ENCODE data around the gene PLEKHM1. TPM values are rescaled to one million over a fixed set of nuclear protein-coding genes. Genes with fewer than 3 reads are reported as not detected.
"Not testable (repeated sequence)": the region's sequence is repeated elsewhere in the genome, so short reads cannot be mapped to it uniquely, and the experiment has no call there.

Gene PLEKHM1
- total and polyA plus RNA-seq, 2 of the 4 experiments (the other 2 are of a cell fraction), result 4.7 to 16.4 TPM

DNA sequence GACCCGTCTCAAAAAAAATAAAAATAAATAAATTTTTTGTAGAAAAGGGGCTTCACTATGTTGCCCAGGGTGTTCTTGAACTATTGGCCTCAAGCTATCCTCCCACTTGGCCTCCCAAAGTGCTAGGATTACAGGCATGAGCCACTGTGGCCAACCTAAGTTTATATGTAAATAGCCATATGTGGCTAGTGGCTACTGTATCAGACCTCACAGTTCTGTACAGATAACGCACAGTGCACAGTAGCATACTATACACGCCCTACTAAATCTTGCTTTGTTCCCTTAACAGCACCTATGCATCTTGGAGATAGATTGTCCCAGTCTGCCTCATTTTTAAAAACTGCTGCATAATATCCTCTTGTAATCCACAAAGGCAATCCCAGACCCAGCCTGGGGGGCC lies 8.7 kb upstream of the PLEKHM1 start:
- H3K23ac ChIP-seq (ENCODE audit: low read depth, low read length); H2BK20ac ChIP-seq (ENCODE audit: low read depth, low read length); H2AK9ac ChIP-seq (replicated peaks; ENCODE audit: low read depth, low read length, poor library complexity); H4K5ac ChIP-seq (ENCODE audit: low read depth, low read length); H2BK120ac ChIP-seq (ENCODE audit: low read depth, low read length); DNase-seq; H2BK5ac ChIP-seq (ENCODE audit: low read depth, low read length, poor library complexity, severe bottlenecking); POLR2A ChIA-PET (ENCODE audit: unreplicated experiment); H3K9ac ChIP-seq (ENCODE audit: low read depth, low read length); H3K9me1 ChIP-seq (ENCODE audit: insufficient read depth, low read length); intact Hi-C loops (cut with micrococcal nuclease); H3K27me3 ChIP-seq (ENCODE audit: control insufficient read depth, insufficient read depth, low read length); H3K14ac ChIP-seq (replicated peaks; ENCODE audit: low read depth, low read length); H3K4me2 ChIP-seq (ENCODE audit: low read depth, low read length); CTCF ChIA-PET; H3K4me1 ChIP-seq (ENCODE audit: control insufficient read depth, insufficient read depth, low read length); H4K8ac ChIP-seq (ENCODE audit: low read depth in 2 of 2, low read length in 2 of 2); H3K27ac ChIP-seq (ENCODE audit: insufficient read depth, low read length); dilution Hi-C loops (cut with HindIII; ENCODE audit: low sequenced_read_pairs, unreplicated experiment); H2AK5ac ChIP-seq (ENCODE audit: low read depth, low read length); H4K91ac ChIP-seq (ENCODE audit: insufficient read depth, low read depth, low read length); H3K18ac ChIP-seq (ENCODE audit: low read depth, low read length); ATAC-seq (ENCODE audit: low read depth); H3K36me3 ChIP-seq (ENCODE audit: control insufficient read depth, insufficient read depth, low read length); H3K79me1 ChIP-seq (ENCODE audit: low read depth in 1 of 2, low read length in 2 of 2); H2BK15ac ChIP-seq (ENCODE audit: low read depth, low read length); H2AFZ ChIP-seq (replicated peaks; ENCODE audit: low read length, poor library complexity); H3K9me3 ChIP-seq (ENCODE audit: control insufficient read depth, insufficient read depth, low read length); H3K4me3 ChIP-seq (ENCODE audit: insufficient read depth, low read depth, low read length); H3K56ac ChIP-seq (ENCODE audit: extremely low read depth, insufficient read depth, low read length); BruUV-seq (replicated peaks); in situ Hi-C loops (cut with MboI; ENCODE audit: low sequenced_read_pairs); H3K4ac ChIP-seq (ENCODE audit: low read depth, low read length); H4K20me1 ChIP-seq (ENCODE audit: insufficient read depth, low read length): not testable (repeated sequence)
- no CpG with 5 or more reads among the region's 3 CpGs for WGBS, 2 experiments (ENCODE audit: extremely low coverage in 2 of 2, insufficient read length in 1 of 2)

GRCh38 chr17:45498377-45498776 lies 7.9 kb upstream of the PLEKHM1 start:
- H3K4me1 ChIP-seq (ENCODE audit: control insufficient read depth, insufficient read depth, low read length); H2BK20ac ChIP-seq (ENCODE audit: low read depth, low read length); H3K4ac ChIP-seq (ENCODE audit: low read depth, low read length); H2AK9ac ChIP-seq (replicated peaks; ENCODE audit: low read depth, low read length, poor library complexity); H2AFZ ChIP-seq (replicated peaks; ENCODE audit: low read length, poor library complexity); POLR2A ChIA-PET (ENCODE audit: unreplicated experiment); H4K91ac ChIP-seq (ENCODE audit: insufficient read depth, low read depth, low read length); H4K5ac ChIP-seq (ENCODE audit: low read depth, low read length); H3K79me1 ChIP-seq (ENCODE audit: low read depth in 1 of 2, low read length in 2 of 2); H4K20me1 ChIP-seq (ENCODE audit: insufficient read depth, low read length); H3K27ac ChIP-seq (ENCODE audit: insufficient read depth, low read length); H2BK15ac ChIP-seq (ENCODE audit: low read depth, low read length); H2AK5ac ChIP-seq (ENCODE audit: low read depth, low read length); H3K18ac ChIP-seq (ENCODE audit: low read depth, low read length); CTCF ChIA-PET; H2BK5ac ChIP-seq (ENCODE audit: low read depth, low read length, poor library complexity, severe bottlenecking); H3K27me3 ChIP-seq (ENCODE audit: control insufficient read depth, insufficient read depth, low read length); H2BK120ac ChIP-seq (ENCODE audit: low read depth, low read length); H3K56ac ChIP-seq (ENCODE audit: extremely low read depth, insufficient read depth, low read length); H3K9me3 ChIP-seq (ENCODE audit: control insufficient read depth, insufficient read depth, low read length); dilution Hi-C loops (cut with HindIII; ENCODE audit: low sequenced_read_pairs, unreplicated experiment); ATAC-seq (ENCODE audit: low read depth); BruUV-seq (replicated peaks); H3K36me3 ChIP-seq (ENCODE audit: control insufficient read depth, insufficient read depth, low read length); intact Hi-C loops (cut with micrococcal nuclease); H3K9ac ChIP-seq (ENCODE audit: low read depth, low read length); H3K14ac ChIP-seq (replicated peaks; ENCODE audit: low read depth, low read length); H3K4me3 ChIP-seq (ENCODE audit: insufficient read depth, low read depth, low read length); H3K4me2 ChIP-seq (ENCODE audit: low read depth, low read length); H3K9me1 ChIP-seq (ENCODE audit: insufficient read depth, low read length); DNase-seq; in situ Hi-C loops (cut with MboI; ENCODE audit: low sequenced_read_pairs); H4K8ac ChIP-seq (ENCODE audit: low read depth in 2 of 2, low read length in 2 of 2); H3K23ac ChIP-seq (ENCODE audit: low read depth, low read length): not testable (repeated sequence)
- WGBS, 2 experiments (ENCODE audit: extremely low coverage in 2 of 2, insufficient read length in 1 of 2), result no CpG with 5 or more reads among the region's 6 CpGs
